ENCODE measurements around the gene PKNOX2. TPM values are rescaled to one million over a fixed set of nuclear protein-coding genes. Genes with fewer than 3 reads are reported as not detected.

The PKNOX2 gene
- total RNA-seq, 1 donor, result under 0.01 TPM

DNA sequence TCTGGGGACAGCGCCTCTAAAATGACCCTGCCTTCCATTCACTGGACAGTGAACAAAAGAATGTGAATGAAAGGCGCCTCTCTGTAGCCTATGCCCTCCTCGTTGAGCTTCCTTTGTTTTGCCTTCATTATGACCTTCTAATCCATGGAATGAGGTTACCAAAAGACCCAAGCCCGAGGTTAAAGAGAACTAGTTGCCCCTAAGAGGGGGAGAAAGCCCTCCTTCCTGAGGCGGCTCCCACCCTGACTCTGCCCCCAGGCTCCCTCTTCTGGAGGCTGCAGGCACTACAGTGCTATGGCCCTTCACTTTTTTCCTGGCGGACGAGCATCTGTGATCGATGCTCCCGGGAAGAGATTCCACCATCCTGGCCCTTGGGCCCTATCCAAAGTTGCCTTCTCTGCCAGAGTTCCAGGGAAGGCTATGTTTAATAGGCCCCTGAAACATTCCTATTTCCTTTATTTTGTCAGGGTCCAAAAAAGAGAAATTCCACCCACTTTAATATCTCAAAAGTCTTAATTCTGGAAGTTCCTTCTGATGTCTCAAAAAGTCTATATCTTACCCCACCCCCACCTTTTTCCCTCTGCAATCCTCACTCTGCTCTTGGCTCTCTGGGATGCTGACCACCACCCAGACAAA lies 184.2 kb downstream of the PKNOX2 start:
- no peak overlapping the region for H3K27ac ChIP-seq (ENCODE audit: low read depth, low read length)
- no peak overlapping the region for H3K4me3 ChIP-seq (ENCODE audit: insufficient read depth, low read length)
- H4K20me1 ChIP-seq (ENCODE audit: insufficient read depth, low read length), result no peaks in the 10 kb centered on the region
- peaks cover 19% of the 10 kb centered on the region for H3K4me1 ChIP-seq (ENCODE audit: insufficient read depth, low read length)
- H3K9me3 ChIP-seq (ENCODE audit: low read depth, low read length), result no peaks in the 10 kb centered on the region
- peak; percentile 96 for DNase-seq (ENCODE audit: insufficient read length, low spot score, missing footprints)
- no peak overlapping the region for H3K4me2 ChIP-seq (ENCODE audit: insufficient read depth, low read length)
- TF ChIP-seq, protein P1, sequence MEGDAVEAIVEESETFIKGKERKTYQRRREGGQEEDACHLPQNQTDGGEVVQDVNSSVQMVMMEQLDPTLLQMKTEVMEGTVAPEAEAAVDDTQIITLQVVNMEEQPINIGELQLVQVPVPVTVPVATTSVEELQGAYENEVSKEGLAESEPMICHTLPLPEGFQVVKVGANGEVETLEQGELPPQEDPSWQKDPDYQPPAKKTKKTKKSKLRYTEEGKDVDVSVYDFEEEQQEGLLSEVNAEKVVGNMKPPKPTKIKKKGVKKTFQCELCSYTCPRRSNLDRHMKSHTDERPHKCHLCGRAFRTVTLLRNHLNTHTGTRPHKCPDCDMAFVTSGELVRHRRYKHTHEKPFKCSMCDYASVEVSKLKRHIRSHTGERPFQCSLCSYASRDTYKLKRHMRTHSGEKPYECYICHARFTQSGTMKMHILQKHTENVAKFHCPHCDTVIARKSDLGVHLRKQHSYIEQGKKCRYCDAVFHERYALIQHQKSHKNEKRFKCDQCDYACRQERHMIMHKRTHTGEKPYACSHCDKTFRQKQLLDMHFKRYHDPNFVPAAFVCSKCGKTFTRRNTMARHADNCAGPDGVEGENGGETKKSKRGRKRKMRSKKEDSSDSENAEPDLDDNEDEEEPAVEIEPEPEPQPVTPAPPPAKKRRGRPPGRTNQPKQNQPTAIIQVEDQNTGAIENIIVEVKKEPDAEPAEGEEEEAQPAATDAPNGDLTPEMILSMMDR (IDR thresholded peaks at IDR 0.05; ENCODE audit: extremely low read depth, low read depth, low read length), result peak; percentile 93
- H3K36me3 ChIP-seq (ENCODE audit: insufficient read depth, low read length), result no peaks in the 10 kb centered on the region
- H2AFZ ChIP-seq (ENCODE audit: low read length), result no peak overlapping the region
- H3K79me2 ChIP-seq (ENCODE audit: insufficient read depth, low read length), result no peaks in the 10 kb centered on the region
- H3K27me3 ChIP-seq (ENCODE audit: insufficient read depth, low read length), result peaks cover 7% of the 10 kb centered on the region

DNA sequence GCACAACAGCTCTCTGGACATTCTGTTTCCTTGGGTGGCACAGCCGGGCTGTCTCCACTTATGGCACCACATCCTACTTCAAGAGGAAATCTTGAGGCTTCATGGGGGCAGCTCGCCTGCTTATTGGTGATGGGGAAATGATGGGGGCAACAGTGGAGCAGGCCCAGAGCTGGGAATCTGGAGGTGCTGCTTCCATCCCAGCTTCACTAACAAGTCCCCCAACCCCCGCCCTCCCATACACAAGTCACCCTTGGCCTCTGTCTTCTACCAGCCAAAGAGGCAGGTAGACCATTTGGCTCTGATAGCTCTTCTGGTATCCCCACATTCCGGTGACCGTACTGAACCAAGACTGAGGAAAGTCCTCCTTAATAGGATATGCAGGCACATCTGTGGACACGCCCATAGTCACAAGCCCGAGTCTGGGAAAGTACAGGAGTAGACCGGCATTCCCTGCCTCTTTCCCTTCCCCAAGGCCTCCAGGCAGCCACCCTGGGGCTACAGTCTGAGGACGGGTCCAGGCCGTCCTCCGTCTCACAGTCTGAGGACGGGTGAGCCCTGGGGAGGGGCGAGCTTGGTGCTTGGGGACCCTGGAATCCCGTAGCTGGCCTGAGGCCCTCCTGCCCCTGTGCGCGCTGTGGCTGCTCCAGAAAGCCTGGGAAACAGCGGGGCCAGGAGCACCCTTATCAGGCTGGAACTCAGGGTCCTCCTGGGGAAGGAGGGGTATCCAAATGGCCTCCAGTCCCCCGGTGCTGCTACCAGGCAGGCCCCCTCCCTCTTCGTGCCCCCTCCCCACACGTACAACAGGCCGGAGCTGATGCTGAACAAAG lies 185.9 kb downstream of the PKNOX2 start:
- TF ChIP-seq, protein P1 (IDR thresholded peaks at IDR 0.05; ENCODE audit: extremely low read depth, low read depth, low read length), result no peak
- peaks cover 7% of the 10 kb centered on the region for H3K27me3 ChIP-seq (ENCODE audit: insufficient read depth, low read length)

DNA sequence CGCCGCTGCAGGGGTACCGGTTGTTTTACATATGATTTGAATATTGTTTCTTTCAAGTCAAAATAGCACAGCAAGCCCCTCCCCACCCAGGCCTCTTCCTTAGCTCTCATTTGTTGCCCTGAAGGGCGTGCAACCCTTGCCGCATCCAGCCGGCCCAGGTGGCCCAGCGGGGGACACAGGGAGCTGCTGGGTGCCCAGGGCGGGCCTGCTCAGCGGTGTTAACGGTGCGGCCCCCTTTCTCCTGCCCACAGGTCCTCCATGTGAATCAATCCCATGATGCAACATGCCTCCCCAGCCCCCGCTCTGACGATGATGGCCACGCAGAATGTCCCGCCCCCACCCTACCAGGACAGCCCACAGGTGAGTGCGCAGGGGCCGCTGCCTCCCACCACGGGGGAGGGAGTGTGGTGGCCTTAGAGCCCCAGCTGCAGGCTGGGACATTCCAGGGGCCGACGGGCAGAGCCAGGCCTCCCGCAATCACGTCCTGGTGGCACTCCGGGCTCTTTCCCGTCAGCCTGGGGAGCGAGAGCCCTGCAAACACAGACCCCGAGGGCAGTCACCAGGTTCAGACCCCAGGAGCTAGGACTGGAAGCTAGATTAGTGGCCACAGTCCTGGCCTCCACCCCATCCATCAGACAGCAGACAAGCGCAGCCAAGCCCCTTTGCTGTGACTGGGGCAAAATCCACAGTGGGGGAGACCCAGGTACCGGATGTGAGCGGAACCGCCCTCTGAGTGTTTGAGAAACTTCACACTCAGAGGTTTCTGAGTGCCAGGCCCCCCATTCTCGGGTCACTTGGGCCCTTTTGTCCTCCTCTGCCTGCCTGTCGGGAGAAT lies 186.7 kb downstream of the PKNOX2 start:
- peak; percentile 48 for DNase-seq (ENCODE audit: insufficient read length, low spot score, missing footprints)
- no peak overlapping the region for H3K27ac ChIP-seq (ENCODE audit: low read depth, low read length)
- H3K4me1 ChIP-seq (ENCODE audit: insufficient read depth, low read length), result peaks cover 5% of the 10 kb centered on the region
- no peak overlapping the region for H3K4me2 ChIP-seq (ENCODE audit: insufficient read depth, low read length)
- no peak overlapping the region for H2AFZ ChIP-seq (ENCODE audit: low read length)
- H3K36me3 ChIP-seq (ENCODE audit: insufficient read depth, low read length), result no peaks in the 10 kb centered on the region
- no peaks in the 10 kb centered on the region for H3K79me2 ChIP-seq (ENCODE audit: insufficient read depth, low read length)
- H3K9me3 ChIP-seq (ENCODE audit: low read depth, low read length), result no peaks in the 10 kb centered on the region
- H3K27me3 ChIP-seq (ENCODE audit: insufficient read depth, low read length), result peaks cover 7% of the 10 kb centered on the region
- H3K4me3 ChIP-seq (ENCODE audit: insufficient read depth, low read length), result no peak overlapping the region
- TF ChIP-seq, protein P1 (IDR thresholded peaks at IDR 0.05; ENCODE audit: extremely low read depth, low read depth, low read length), result no peak
- no peaks in the 10 kb centered on the region for H4K20me1 ChIP-seq (ENCODE audit: insufficient read depth, low read length)

More for the DNA sequence above, 185.9 kb downstream of the PKNOX2 start:
- DNase-seq (ENCODE audit: insufficient read length, low spot score, missing footprints), result peak; percentile 65
- no peak overlapping the region for H3K27ac ChIP-seq (ENCODE audit: low read depth, low read length)
- H3K4me2 ChIP-seq (ENCODE audit: insufficient read depth, low read length), result no peak overlapping the region
- no peak overlapping the region for H3K4me3 ChIP-seq (ENCODE audit: insufficient read depth, low read length)
- peaks cover 11% of the 10 kb centered on the region for H3K4me1 ChIP-seq (ENCODE audit: insufficient read depth, low read length)
- no peaks in the 10 kb centered on the region for H3K9me3 ChIP-seq (ENCODE audit: low read depth, low read length)
- no peaks in the 10 kb centered on the region for H3K36me3 ChIP-seq (ENCODE audit: insufficient read depth, low read length)
- no peaks in the 10 kb centered on the region for H4K20me1 ChIP-seq (ENCODE audit: insufficient read depth, low read length)
- no peaks in the 10 kb centered on the region for H3K79me2 ChIP-seq (ENCODE audit: insufficient read depth, low read length)
- no peak overlapping the region for H2AFZ ChIP-seq (ENCODE audit: low read length)

Measured in osteoblast (primary cell).